Activated effector memory CD4-positive, alpha-beta T cell treated with anti-CD3 and anti-CD28 coated beads, Interleukin-2, amount 50 U/mL, for 16 hours (primary cell): ENCODE data around the gene OPA1.
A peak's percentile ranks its signal among the peaks of the same experiment; 100 is the strongest.

ENCODE experiments used
- DNase-seq: peaks from one replicate; pipeline ENCODE4 v3.0.0-alpha.2; 2020

The OPA1 gene

GRCh38 chr3:193592841-193593667 is at the start of gene OPA1:
Gene OPA1, plus strand, starts transcription at chr3:193593208. Its CDS starts 170 bp downstream, at chr3:193593378.
- DNase-seq = peak; percentile 95

DNA sequence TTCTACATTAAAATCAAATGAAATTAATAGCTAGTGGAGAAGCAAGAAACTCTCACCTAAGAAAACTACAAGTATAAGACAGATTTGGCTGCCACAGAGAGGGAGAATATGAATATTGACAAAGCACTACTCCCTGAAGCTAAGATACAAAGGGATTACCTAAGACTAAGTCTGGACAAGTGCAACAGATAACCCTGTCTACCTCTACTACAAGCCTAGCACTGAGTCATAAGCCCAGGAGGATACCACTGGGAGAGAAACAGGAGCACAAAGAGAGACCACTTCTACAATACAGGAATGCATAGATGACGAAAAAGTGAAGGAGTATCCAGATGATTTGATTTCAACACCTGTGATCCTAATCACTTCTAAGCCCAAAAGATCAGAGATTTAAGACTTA is 48.7 kb upstream of the OPA1 start:
- DNase-seq = no peak

GRCh38 chr3:193545304-193545703 is 47.7 kb upstream of the OPA1 start:
- DNase-seq = no peak

- DNase-seq = no peak
Observed at GRCh38 chr3:193546129-193546528, 46.9 kb upstream of the OPA1 start.

DNA sequence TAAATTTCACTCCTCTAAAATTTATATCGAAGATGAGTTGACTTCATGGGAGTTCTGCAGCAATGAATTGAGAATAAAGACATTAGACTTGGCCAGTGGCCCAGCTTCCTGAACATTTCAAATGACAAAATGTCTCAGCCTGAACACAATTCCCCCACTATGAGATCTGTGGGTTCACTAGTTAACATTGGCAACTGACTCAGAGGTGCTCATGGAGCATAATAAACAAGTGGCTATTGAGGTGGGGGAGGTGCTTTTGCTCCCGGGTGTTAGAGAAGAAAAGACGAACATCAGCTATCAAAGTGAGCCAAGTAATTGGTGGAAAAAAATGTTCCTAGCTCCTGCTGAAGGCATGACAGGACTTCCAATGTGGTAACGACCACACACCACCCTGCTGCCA is 44.6 kb upstream of the OPA1 start:
- DNase-seq = no peak

- no peak for DNase-seq
Observed at GRCh38 chr3:193552923-193553322, 40.1 kb upstream of the OPA1 start.

- no peak for DNase-seq
Observed at GRCh38 chr3:193553586-193553985, 39.4 kb upstream of the OPA1 start.

- no peak for DNase-seq
Observed at GRCh38 chr3:193554811-193555210, 38.2 kb upstream of the OPA1 start, which contains the start of gene ATP13A4. Gene ATP13A4, minus strand, starts transcription at chr3:193554895. Its CDS starts 96 bp downstream, at chr3:193554799.

GRCh38 chr3:193556841-193557240 is 36.2 kb upstream of the OPA1 start:
- DNase-seq = no peak

DNA sequence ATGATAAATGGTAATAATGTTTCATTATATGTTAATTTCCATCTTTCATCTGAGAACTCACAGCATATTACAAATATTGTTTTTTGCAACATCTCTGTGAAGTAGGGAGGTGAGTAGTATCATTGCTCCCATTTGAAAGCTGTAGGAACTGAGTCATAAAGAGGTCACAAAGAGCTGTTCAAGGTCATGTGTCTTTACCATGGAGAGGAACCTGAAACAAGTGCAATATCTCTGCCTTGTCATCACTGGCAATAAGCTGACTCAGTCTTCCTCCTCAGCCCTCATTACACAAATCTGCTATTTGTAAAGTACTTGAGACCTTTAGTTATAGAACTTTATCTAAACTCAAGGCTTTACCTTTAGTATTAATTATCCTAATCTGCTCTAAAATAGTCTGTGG is 33.9 kb upstream of the OPA1 start:
- no peak for DNase-seq

- no peak for DNase-seq
Observed at GRCh38 chr3:193560091-193560490, 32.9 kb upstream of the OPA1 start.

- no peak for DNase-seq
Observed at GRCh38 chr3:193560870-193561269, 32.1 kb upstream of the OPA1 start.

DNA sequence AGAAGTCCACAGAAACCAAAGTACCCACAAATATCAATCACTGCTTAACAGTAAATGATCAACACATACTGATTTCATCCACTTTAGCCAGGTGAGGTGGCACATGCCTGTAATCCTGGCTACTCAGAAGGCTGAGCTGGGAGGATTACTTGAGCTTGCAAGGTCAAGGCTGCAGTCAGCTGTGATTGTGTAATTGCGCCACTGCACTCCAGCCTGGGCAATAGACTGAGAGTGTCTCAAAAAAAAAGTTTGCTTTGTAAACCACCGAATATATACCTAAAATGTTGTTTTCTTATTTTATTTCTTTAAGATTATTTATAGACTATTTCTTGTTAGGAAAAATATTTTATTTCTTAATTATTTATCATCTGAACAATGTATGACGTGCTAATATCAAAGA is 29.6 kb upstream of the OPA1 start:
- DNase-seq = no peak

DNA sequence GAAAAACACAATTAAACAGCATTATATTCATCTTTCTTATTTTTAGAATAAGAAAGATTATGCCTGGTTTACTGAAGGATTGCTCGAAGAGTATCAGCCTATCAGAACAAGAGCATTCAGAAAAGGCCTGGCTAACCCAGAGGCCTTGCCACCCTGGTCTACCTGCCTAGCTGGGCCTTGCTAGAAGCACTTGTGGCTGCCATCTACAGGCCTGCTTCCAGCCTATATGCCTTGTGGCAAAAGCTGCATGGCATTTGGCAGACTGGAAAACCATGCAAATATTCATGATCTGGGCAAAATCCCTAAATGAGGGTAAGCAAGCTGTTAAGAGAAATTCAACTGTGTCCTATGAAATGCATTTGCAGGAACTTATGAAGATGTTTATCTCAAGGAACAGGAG is 29.0 kb upstream of the OPA1 start:
- DNase-seq = no peak

GRCh38 chr3:193569119-193569518 is 23.9 kb upstream of the OPA1 start:
- no peak for DNase-seq

GRCh38 chr3:193572426-193572908 is 20.5 kb upstream of the OPA1 start:
- DNase-seq = peak; percentile 76

DNA sequence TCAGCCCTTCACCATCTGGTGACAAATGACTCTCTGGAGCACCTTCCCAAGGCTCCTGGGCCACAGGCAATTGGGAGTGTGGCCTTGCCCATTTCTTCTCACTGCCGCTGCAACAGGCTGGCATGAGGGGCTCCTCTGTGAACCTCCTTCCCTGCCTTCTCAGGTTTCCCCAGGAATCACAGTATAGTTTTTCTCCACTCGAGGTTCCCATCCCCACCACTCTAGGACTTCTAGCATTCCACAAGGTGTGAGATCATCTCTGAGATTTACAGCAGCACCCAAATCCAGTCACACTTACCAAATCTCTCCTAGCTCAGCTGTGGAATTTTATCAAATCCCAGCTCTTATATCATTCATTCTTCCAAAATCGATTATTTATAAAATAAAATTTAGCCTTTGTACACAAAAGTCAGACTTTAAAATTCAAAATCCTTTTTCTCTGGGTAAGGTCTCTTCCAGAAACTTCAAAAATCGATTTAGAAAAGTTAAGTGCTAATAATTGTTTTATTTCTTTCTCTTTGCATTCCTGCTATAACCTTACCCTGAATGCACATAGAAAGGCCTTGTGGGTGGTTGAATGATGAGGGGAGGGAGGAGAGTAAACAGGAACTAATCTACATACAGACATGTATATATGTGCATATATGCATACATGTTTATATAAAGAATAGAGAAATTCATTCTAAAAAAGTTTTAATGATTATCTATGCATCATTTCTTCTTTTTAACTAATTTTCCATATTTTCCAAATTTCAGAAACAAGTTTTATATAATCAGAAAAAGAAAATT is 19.4 kb upstream of the OPA1 start:
- no peak for DNase-seq

- DNase-seq = no peak
Observed at GRCh38 chr3:193574488-193575070, 18.4 kb upstream of the OPA1 start.

- no peak for DNase-seq
Observed at GRCh38 chr3:193585530-193585929, 7.5 kb upstream of the OPA1 start.

- DNase-seq = no peak
Observed at GRCh38 chr3:193586526-193586925, 6.5 kb upstream of the OPA1 start.

DNA sequence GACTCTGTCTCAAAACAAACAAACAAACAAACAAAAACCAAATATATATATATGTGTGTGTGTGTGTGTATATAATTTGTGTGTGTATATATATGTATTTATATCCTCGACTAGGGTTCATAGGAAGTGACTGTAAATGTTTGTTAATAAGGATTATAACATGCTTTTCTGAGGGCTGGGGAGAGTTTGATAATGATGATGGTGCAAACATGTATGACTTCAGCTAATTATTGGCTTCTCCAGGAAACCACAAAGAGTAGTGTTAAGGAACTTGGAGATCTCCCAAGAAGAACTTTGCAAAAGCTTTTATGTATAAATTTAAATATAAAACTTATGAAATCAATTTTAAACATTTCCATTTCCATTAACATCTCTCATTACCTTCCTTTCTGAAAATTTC is 3.9 kb upstream of the OPA1 start:
- DNase-seq = no peak

DNA sequence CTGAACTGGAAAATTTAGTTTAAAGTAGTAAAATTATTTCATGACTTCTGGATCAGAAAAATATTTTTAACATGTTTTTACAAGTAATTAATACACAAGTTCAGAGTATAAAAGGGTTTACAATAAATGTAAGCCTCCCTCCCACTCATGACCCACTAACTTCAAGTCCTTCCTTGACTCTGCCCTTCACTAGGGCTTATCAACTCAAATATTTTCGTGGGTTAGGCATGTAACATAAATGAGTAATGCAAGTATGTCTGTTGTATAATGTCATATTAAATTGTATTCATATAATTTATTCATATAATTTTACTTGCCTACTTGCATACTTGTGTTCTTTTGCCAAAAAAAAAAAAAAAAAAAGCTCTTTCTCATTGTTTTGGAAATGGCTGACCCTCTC is 3.4 kb upstream of the OPA1 start:
- DNase-seq = no peak

DNA sequence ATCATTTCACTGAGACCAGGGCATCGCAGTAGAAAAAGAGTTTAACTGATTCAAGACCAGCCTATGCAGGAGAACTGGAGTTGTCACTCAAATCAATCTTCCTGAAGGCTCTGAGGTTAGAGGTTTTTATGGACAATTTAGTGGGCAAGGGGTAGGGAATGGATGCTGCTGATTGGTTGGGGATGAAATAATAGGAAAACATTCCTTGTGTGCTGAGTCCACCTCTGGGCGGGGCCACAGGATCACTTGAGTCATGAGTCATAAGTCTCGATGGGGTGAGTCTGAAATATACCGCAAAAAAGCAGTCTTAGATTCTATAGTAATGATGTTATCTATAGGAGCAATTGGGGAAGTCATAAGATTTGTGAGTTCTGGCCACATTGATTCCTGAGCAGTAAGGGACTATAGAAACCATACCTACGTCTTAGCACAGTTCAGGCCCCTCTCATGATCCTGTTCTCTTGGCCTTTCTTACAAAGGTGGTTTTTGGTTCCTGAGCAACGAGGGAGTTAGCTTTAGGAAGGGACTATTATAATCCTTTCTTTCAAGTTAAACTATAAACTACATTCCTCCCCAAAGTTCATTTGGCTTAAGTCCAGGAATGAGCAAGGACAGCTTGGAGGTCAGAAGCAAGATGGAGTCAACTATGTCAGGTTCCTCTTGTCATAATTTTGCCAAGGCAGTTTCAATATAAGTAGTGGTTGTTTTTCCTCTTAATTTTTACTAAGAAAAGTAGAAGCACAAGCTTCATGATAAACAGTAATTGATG is 2.7 kb upstream of the OPA1 start:
- no peak for DNase-seq
